ENCODE results near the gene YPEL2.
"Not testable (repeated sequence)": the region's sequence is repeated elsewhere in the genome, so short reads cannot be mapped to it uniquely, and the experiment has no call there.

YPEL2 gene

DNA sequence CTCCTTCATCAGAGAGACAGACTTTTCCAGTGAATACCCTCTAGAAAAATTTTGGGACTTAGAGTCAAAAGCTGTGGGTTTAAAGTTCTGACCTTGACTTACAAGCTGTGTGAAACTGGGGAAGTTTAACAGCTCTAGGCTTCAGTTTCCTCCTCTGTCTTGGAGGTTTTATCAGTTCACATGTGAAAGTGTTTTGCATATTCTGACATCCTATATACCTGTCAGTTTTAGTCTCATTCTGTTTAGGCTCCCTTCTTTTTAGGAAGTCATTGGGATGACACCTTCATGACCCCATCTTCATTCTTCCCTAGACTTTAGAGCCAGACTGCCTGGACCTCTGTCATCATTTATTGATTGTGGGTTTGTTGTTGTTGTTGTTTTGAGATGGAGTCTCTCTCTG, 44.4 kb downstream of the YPEL2 start:
- no peak for DNase-seq (ENCODE audit: low read depth in 3 of 3)

DNA sequence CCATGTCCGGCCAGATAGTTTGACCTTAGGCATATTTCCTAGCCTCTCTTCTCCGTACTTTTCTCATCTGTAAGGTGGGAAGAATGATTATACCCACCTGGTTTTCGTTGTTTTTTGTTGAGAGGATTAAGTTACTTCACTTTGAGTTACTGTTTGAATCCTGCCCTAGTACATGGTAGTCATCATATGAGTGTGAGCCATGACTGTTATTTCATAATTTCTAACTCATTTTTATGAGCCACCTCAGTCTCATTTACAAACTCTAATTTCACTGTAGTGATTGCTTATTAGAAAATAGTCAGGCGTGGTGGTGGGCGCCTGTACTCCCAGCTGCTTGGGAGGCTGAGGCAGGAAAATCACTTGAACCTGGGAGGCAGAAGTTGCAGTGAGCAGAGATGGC, 45.1 kb downstream of the YPEL2 start:
- no peak for DNase-seq (ENCODE audit: low read depth in 3 of 3)

DNA sequence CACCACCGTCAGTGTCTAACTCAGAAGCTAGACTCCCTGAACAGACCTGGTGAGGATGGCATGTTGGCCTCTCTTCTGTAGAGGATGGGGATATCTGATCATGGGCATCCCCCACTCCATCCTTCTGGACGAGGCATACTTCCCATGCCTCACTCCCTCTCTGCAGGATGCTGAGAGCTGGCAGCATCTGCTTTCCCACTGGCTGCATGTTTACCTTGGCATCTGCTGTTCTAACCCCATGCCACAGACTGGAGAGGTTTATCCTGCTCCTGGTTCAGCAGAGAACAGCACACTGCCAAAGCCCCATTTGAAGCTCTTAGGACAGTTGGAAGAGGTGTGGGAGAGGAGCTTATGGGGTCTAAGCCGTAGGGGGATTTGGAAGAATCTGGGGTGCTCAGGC, 46.0 kb downstream of the YPEL2 start:
- DNase-seq (ENCODE audit: low read depth in 3 of 3) = no peak

DNA sequence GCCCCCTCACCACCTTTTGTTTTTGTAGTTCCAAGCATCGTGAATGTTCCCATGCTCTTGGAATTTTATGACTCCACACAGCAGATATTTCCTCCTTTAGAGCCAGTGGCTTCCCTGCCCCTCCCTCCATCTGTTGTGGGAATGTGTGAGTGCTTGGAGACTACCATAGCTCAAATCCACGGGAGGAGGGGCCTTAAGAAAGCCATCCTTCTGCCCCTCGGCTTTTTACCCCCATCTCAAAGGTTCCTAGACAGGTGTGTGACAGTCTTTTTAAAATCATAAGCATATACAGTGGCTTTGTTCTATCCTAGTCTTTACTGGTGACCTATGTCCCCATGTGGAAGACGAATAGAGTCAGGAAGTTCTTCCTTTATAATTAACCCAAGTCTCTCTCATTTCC, 47.2 kb downstream of the YPEL2 start:
- DNase-seq (ENCODE audit: low read depth in 3 of 3) = no peak

DNA sequence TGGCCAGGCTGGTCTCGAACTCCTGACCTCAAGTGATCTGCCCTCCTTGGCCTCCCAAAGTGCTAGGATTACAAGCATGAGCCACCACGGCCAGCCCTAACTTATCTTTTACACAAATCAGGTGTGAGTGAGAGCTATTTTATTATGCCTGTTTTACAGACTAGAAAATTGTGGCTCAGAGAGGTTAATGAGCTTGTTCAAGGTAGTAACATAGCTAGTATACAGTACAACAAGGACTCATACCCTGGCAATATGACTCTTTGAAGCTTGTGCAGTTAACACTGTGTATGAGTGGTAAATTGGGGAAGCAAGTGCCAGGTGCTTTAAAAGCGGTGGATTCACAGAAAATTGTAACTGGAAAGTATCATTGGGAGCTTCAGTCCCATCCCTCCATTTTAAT, 49.0 kb downstream of the YPEL2 start:
- no peak for DNase-seq (ENCODE audit: low read depth in 3 of 3)

DNA sequence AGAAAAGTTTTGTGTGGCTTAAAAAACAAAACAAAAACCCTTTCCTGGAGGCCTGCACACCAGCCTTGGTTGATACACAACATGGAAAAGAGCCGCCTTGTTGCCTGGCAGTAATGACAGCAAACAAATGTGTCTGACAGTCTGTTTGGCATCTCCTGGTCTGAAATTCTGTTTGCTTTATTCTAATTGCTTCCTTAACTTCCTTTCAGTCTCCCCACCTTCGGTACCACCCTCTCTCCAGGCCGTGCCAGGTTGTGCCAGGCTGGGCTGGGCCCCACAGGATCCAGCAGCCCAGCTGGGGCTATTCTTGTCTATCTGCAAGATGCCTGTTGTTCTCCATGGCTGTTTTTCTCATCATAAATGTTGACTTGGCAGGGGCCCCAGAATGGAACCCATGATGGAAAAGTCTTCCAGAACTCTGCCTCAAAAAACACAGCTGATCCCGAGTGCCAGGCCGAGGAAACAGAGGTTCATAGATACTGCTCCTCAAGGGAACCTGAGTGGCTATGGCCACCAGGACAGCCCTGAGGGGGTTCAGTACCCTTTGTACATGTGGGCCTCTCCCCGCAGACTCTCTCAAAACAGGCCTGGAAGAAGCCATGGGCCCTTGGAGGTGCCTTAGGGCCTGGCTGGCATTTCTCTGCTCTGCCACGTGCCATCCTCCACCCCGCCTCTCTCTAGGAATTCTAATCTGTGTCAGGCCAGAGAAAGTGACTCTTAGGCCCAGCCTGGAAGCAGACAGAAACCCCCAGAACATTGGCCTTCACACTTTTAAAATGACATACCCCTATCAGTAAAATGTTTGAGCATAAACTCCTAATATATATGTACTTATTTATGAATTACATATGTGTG, 50.5 kb downstream of the YPEL2 start:
- no peak for DNase-seq (ENCODE audit: low read depth in 3 of 3)

DNA sequence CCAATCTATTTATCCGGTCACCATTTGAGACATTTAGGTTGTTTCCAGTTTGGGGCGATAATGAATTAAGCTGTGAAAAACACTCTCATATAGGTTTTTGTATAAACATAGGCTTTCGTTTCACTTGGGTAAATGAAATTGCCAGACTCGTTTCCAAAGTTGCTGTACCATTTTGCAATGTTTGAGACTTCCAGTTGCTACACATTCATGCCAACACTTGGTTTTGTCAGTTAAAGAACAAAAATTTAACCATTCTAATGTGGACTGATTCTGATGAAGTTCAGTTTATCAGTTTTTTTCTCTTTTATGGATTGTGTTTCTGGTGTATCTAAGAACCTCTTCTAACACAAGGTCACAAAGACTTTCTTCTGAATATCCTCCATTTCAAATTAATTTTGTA, 52.4 kb downstream of the YPEL2 start:
- no peak for DNase-seq (ENCODE audit: low read depth in 3 of 3)

DNA sequence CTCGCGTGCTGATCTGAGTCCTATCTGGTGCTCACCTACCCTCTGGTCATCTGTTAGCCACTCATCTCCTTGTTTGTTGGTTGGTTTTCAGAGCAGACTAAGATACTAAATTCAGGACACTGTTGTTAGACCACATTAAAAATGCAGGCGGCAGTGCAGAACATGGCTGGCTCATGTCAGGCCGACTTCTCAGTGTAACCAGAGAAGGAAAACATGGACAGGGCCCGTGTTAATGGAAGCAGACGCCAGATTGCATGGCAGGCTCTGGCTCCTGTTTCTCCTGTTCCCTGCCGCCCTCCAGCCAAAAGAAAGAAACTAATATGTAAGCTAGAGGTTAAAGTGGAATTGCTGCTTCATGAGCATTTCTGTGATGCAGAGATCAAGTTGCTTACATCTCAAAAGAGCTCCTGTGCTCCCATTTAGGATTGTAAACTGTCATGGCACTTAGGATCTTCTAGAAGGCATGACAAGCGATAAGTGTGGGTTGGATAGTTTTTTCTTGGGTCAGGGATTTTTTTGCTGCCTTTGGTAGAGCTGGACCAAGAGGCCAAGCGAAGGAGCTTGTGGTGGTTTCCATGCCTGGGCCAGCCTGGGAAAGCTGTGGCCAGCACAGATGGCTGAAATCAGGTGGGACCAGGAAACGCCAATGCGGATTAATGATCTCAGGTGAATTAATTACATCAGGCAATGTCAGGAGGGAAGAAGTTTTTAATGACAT, 56.1 kb downstream of the YPEL2 start:
- DNase-seq (ENCODE audit: low read depth in 3 of 3) = no peak

DNA sequence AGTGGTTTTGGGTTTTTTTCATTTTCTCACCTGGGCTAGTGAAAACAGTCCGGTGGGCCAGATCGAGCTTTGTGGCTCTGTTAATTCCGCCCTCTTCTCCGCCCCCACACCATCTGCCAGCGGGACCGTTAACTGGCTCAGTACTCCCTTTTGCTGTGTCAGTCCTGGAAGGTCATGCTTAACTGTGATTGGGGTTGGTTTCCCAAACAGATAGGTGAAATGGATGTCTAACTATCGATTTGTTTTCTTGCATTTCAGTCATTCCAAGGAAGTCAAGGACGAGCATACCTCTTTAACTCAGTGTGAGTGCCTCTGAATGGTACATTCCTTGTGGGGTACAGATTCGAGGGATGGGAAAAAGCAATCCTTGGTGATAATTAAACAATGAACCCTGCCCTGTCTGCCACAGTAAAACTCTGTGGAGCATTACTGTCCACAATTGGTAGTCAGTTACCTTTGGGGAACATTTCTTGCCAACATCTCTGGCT, 56.7 kb downstream of the YPEL2 start:
- no peak for DNase-seq (ENCODE audit: low read depth in 3 of 3)

DNA sequence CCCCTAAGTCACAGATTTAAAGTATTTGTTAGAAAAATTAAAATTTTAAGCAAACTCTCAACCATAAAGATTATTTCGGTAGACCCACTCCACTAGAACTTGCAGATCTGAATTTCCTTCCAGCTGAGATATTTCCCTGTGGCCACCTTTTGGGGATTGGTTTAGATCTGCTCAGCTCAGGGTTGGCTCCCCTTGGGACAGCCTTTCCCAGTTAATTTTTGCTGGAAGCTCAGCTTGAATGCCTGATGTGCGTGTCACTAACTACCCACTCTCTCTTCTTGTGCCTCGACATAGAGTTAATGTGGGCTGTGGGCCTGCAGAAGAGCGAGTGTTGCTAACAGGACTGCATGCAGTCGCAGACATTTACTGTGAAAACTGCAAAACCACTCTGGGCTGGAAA, 57.6 kb downstream of the YPEL2 start:
- DNase-seq (ENCODE audit: low read depth in 3 of 3) = no peak

DNA sequence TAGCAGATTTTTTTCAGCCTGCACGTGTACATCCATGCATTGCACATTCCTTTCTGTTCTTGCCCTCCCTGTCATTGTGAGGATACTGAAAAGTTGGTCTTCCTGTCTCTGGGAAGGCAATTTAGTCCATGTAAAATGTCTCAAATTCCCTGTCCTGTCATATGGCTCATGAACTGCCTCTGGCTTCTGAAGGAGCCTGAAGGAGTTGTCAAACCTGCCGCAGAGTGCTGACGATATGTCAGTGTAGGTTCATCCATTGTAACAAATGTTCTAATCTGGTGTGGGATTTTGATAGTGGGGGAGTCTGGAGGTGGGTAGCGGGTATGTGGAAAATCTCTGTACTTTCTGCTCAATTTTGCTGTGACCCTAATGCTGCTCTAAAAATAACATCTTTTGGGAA, 59.6 kb downstream of the YPEL2 start:
- DNase-seq (ENCODE audit: low read depth in 3 of 3) = no peak

DNA sequence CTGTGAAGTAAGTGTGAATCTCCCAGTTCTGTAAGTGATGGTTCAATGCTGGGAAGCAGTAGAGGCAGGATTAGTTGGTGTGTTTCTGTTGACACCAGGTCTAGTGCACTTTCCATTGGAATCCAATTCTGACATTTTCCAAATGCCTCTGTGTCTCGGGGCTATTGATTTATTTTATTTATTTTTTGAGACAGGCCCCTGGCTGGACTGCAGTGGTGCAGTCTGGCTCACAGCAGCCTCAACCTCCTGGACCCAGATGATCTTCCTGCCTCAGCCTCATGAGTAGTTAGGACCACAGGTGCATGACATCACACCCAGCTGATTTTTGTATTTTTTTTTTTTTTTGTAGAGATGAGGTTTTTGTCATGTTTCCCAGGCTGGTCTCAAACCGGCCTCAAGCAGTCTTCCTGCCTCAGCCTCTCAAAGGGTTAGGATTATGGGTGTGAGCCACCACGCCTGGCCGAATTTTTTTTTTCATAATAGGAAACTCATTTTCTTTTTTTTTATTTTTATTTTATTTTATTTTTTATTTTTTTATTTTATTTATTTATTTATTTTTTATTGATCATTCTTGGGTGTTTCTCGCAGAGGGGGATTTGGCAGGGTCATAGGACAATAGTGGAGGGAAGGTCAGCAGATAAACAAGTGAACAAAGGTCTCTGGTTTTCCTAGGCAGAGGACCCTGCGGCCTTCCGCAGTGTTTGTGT, 61.7 kb downstream of the YPEL2 start:
- no peak for DNase-seq (ENCODE audit: low read depth in 3 of 3)

DNA sequence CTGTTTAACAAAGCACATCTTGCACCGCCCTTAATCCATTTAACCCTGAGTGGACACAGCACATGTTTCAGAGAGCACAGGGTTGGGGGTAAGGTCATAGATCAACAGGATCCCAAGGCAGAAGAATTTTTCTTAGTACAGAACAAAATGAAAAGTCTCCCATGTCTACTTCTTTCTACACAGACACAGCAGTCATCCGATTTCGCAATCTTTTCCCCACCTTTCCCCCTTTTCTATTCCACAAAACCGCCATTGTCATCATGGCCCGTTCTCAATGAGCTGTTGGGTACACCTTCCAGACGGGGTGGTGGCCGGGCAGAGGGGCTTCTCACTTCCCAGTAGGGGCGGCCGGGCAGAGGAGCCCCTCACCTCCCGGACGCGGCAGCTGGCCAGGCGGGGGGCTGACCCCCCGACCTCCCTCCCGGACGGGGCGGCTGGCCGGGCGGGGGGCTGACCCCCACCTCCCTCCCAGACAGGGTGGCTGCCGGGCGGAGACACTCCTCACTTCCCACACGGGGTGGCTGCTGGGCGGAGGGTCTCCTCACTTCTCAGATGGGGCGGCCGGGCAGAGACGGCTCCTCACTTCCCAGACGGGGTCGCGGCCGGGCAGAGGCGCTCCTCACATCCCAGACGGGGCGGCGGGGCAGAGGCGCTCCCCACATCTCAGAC, 62.4 kb downstream of the YPEL2 start:
- DNase-seq (ENCODE audit: low read depth in 3 of 3) = not testable (repeated sequence)

DNA sequence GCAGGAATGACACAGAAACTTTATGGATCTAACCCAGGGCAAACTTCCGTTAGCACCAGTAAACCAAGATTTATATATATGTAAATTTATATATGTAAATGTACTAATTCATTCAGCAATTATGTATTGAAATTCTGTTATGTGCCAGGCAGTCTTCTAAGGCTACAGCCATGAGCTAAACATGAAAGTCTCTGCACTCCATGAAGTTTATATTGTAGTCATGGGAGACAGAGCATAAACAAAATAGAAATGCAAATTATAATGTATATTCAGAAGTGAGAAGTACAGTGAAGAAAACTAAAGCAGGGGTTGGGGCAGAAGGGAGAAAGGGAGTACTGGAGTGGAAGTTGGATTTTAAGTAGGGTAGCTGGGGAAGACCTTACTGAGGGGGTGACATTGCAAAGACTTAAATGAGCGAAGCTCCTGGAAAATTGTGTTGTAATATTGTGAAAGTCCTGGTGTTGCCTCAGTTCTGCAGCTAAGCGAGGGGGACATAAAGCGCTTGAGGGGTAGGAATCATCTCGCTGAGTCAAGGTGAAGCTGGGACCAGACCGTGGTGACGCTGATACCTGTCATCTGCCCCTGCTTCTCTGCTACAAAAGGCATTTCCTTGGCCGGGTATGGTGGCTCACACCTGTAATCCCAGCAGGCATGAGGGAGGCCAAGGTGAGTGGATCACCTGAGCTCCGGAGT, 64.8 kb downstream of the YPEL2 start:
- DNase-seq (ENCODE audit: low read depth in 3 of 3) = no peak

DNA sequence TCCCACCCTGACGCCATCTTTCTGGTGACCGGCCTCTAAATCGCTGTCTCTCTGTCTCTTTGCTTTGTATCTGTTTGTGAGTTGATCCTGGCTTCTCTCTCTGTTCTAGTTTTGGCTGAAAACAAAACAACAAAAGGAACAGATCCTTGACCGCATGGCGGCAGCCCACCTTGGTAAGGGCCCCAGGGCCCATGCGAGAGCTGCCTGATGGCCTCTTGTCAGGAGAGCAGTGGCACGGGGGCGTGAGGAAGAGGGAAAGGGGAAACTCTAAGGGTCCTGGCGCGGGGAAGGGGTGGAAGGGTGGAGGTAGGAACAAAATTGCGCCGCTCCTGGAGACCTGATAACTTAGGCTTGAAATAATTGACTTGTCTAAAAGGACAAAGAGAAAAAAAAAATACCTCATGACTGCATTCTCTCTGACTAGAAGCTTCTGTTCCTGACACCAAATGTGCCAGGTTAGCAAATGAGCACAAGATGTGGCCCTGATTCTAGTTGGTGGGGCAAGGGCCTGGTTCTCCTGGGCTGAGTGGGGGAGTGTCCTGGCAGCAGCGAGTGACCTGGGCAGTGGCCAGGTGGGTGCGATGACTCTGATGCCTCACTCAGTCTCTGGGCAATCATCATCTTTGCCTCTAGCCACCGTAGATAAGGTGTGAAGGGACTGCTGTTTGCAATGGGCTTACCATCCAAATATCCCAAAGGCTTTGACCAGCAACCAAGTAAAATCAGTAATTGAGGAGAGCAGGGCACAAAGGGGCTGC, 66.0 kb downstream of the YPEL2 start:
- DNase-seq (ENCODE audit: low read depth in 3 of 3) = no peak

DNA sequence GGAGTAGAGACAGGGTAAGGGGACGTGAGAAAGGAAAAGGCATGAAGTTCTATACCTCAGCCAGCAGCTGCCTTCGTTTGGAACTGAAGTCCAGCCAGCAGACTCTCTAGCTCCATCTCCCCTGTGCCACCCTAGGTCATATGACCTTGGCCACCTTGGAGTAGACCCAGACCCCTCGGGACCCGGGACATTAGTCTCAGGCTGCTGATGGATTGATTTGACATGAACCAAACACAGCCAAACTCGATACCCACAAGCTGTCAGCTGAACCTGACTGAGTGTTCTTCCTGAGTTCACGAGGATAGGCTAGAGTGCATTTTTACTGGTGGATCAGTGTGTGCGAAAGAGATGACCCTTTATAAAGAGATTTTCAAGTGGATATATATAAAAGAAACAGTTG, 68.5 kb downstream of the YPEL2 start:
- DNase-seq (ENCODE audit: low read depth in 3 of 3) = no peak

DNA sequence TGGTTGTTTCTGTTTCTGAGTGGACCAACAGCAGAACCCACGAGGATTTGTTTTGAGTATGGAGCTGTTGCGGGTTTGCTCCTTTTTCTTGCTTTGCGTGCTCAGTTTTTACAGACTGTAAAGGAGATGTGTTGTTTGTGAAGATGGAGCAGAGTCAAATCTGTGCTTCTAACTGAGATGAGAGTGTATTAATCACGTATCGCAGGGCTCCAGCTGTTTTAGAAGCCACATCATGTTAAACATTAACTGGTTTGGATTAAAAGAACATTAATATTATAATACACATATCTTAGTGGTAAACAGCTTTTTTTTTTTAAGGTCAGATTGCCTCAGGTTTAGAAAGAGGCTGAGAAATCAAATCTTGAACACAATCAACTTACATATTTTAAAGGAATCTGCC, 69.4 kb downstream of the YPEL2 start:
- no peak for DNase-seq (ENCODE audit: low read depth in 3 of 3)

DNA sequence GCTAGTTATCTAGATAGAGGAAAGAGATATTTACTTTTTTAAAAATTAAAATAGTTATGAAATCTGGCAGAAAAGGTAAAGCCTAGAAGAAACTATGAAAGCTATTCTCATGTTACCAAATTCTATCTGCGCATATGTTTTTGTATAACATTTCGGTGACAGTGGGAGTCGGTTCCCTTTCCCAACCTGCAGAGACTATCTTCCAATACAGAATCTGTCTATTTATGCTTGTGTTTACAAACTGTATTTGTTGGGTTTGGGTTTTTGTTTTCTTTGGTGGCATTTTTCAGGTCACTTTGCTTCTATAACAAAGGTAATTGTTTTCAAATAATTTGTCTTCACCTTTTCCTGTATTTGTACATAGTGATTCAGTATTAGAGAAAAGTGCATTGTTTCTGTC, 69.8 kb downstream of the YPEL2 start:
- DNase-seq (ENCODE audit: low read depth in 3 of 3) = no peak

DNA sequence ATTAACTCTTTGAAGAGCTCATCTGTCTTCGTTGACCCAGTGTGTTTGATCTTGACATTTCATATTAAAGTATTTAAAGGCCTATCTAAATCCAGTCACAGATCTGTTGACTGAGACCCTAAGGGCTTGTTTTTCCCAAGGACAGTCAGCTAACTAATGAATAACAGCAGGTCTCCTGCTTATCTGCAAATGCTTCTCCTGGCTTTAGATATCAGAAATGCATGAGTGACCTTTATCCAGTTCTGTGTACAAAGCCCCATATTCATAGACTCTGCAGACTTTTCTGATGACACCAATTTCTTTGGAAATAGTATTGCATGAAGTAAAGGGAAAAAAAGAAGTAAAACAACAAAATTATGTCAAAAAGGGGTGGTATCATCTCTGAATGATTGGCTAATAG, 70.3 kb downstream of the YPEL2 start:
- DNase-seq (ENCODE audit: low read depth in 3 of 3) = no peak

DNA sequence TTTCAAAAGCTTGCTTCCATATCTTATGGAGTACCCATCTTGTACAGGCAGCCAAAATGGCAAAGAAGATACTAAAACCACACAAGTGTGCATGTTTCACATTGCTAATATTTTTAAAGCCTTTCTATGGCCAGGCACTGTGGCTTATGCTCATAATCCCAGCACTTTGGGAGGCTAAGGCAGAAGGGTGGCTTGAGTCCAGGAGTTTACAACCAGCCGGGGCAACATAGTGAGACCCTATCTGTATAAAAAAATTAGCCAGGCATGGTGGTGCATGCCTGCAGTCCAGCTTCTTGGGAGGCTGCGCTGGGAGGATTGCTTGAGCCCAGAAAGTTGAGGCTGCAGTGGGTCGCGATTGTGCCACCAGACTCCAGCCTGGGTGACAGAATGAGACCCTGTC, 71.3 kb downstream of the YPEL2 start:
- no peak for DNase-seq (ENCODE audit: low read depth in 3 of 3)

DNA sequence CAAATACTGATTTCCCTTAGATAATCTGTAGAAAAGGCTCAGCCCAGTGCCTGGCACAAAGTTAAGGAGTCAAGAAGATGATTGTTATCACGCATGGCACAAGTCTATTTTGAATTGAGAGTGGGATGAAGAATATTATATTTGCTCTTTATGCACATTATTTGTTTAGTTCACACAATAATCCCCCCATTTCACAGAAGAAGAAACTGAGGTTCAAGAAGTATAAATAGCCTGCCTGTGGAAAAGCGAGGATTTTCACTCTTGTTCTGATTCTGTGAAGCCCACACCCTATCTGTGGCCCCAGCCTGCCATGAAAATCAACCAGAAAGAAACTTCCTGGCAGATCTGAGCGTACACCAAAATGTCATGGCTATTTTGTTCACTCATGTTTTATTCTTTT, 73.0 kb downstream of the YPEL2 start:
- DNase-seq (ENCODE audit: low read depth in 3 of 3) = no peak

Measured in stimulated activated CD4-positive, alpha-beta T cell treated with anti-CD3 and anti-CD28 coated beads, TNF-alpha, amount 100 ng/mL, for 48 hours (primary cell).